Measurements from ENCODE around the gene RXYLT1. TPM values are rescaled to one million over a fixed set of nuclear protein-coding genes. Genes with fewer than 3 reads are reported as not detected.
A peak's percentile ranks its signal among the peaks of the same experiment; 100 is the strongest.
"Not testable (repeated sequence)": the region's sequence is repeated elsewhere in the genome, so short reads cannot be mapped to it uniquely, and the experiment has no call there.

Gene RXYLT1, protein sequence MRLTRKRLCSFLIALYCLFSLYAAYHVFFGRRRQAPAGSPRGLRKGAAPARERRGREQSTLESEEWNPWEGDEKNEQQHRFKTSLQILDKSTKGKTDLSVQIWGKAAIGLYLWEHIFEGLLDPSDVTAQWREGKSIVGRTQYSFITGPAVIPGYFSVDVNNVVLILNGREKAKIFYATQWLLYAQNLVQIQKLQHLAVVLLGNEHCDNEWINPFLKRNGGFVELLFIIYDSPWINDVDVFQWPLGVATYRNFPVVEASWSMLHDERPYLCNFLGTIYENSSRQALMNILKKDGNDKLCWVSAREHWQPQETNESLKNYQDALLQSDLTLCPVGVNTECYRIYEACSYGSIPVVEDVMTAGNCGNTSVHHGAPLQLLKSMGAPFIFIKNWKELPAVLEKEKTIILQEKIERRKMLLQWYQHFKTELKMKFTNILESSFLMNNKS
- total RNA-seq = 10 to 100 TPM; 11.2 TPM

DNA sequence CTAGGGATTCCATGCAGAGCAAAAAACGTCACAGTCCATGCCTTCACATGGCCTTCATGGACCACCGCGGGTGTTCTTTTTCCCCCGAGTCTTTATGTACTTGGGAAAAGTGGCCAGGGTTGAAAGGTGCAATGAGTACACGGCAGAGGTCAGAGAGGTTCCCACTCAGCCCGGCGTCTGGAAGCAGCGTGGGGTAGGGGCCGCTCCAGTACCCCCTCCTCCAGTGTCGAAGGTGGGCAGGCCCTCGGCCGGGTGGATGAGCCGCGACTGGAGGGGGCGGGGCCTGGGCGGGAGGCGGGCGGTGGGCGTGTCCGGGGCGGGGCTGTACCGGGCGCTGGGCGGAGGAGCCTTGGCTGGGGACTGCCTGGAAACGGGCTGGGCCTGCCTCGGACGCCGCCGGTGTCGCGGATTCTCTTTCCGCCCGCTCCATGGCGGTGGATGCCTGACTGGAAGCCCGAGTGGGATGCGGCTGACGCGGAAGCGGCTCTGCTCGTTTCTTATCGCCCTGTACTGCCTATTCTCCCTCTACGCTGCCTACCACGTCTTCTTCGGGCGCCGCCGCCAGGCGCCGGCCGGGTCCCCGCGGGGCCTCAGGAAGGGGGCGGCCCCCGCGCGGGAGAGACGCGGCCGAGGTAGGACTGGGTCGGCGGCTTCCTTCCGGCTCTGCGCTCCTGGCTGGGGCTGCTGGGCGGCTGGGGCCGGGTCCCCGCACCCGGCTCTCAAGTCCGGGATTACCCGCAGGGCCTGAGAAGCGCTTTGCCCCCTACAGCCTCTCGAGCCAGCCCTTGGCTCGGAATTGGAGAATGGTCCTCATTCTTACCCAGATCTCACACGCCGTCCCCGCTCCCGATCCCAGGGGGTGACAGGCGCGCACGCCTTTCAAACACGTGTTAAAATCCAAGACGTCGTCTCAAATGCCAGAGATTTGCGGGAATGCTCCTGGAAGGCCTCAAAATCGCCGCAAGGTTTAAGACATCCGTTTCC, at the start of gene RXYLT1:
Gene RXYLT1 (plus strand): TSS at position 412 of the 984 bp plus-strand sequence. CDS start 52 bp downstream, at position 464.
- Mint-ChIP-seq H3K27me3 (peaks cover 4% of the 10 kb centered on the region), H3K36me3 (ENCODE audit: low read depth) (peaks cover 21% of the 10 kb centered on the region), H3K4me3 (peak within 1 kb of the TSS; percentile 96), H3K4me1 (peaks cover 25% of the 10 kb centered on the region), H3K27ac (peak within 1 kb of the TSS; percentile 91), H3K9me3 (no peaks in the 10 kb centered on the region)
- DNase-seq = peak; percentile 82
- ChIA-PET POLR2A (no interaction called here), CTCF (no interaction called here)

DNA sequence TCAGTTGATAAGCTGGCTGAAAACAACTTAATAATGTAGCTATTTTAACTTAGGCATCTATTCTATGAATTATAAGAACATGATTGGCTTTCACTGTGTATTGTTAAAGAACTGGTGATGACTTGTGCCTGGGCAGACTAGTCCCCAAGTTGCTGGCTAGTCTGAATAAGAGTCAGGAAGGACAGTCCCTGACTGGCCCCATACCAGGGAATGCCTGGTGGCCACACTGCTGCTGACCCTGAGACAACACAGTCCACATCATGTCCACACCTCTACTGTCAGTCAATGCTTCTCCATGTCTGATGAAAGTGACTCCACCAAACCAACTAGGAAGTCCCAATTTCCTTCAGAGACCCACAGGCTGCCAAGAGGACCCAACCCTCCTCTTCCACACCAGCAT, 46.9 kb upstream of the RXYLT1 start:
- not testable (repeated sequence) for H3K4me1 Mint-ChIP-seq, H3K4me3 Mint-ChIP-seq

DNA sequence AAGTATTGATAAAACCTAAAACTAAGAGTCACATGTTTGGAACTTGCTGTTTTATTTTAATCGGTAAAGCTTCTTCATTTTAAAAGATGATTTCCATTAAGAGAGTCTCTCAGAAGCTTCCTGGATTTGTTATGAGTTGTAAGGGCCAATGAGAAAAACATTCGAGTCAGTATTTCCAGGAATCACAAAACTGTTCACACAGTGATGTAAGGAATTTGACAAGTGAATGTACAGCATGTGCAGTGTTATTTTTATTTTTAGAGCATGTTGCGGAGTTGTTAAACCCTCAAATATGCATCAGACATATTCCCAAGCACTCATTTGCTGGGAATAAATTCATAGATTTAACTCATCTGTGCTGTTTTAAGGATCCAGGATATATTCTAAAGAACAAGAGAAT, 46.1 kb upstream of the RXYLT1 start:
- H3K9me3 Mint-ChIP-seq; H3K27ac Mint-ChIP-seq; H3K4me1 Mint-ChIP-seq; POLR2A ChIA-PET; H3K27me3 Mint-ChIP-seq; CTCF ChIA-PET; H3K4me3 Mint-ChIP-seq; DNase-seq; H3K36me3 Mint-ChIP-seq (ENCODE audit: low read depth): not testable (repeated sequence)

More for the DNA sequence above, 46.9 kb upstream of the RXYLT1 start:
- H3K27me3 Mint-ChIP-seq; CTCF ChIA-PET; H3K9me3 Mint-ChIP-seq; H3K27ac Mint-ChIP-seq; H3K36me3 Mint-ChIP-seq (ENCODE audit: low read depth); POLR2A ChIA-PET; DNase-seq: not testable (repeated sequence)

DNA sequence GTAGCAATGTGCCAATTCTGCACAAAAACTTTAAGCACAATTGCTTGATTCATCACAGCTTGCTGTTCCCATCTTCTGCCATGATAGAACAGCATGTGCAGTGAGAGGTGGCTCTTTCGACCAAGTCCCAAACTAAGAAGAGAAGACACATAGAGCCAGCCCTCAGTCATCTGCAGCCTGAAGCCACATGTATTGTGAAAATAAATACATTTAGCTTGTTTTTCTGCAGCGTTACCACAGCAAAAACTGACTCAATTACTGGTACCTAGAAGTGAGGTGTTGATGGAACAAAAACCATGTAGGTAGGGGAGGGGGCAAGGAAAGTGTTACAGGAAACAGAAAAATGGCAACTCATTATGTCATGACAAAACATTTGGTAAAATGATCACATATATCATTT, 39.2 kb upstream of the RXYLT1 start:
- POLR2A ChIA-PET, H3K4me1 Mint-ChIP-seq: not testable (repeated sequence)

DNA sequence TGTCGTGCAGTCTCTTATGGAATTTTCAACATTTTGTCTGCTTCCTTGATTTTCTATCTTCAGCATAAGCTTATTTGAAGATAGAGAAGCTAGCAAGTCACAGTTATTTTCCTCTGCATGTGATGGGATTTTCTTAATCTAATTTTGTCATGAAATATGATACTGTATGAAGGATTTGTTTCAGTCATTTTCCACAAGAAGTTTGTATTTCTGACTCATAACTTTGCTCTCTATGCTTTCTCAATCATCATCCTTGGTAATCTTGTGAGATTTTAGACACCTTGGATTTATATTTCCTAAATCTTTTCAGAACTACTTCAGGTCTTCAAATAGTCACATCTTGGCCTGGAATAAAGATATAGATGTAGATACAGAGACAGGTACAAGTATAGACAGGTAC, 38.3 kb upstream of the RXYLT1 start:
- H3K4me1 Mint-ChIP-seq; POLR2A ChIA-PET; DNase-seq; H3K27ac Mint-ChIP-seq; H3K27me3 Mint-ChIP-seq; H3K4me3 Mint-ChIP-seq; H3K9me3 Mint-ChIP-seq; H3K36me3 Mint-ChIP-seq (ENCODE audit: low read depth): not testable (repeated sequence)
- CTCF ChIA-PET = interaction anchor here (0.6 kb wide), 1 partner anchor 74 kb away, joined by 4 read pairs; no protein-coding TSS in a partner anchor

More for the DNA sequence above, 39.2 kb upstream of the RXYLT1 start:
- H3K27ac Mint-ChIP-seq; H3K36me3 Mint-ChIP-seq (ENCODE audit: low read depth); H3K4me3 Mint-ChIP-seq; H3K27me3 Mint-ChIP-seq; DNase-seq; H3K9me3 Mint-ChIP-seq; CTCF ChIA-PET: not testable (repeated sequence)

DNA sequence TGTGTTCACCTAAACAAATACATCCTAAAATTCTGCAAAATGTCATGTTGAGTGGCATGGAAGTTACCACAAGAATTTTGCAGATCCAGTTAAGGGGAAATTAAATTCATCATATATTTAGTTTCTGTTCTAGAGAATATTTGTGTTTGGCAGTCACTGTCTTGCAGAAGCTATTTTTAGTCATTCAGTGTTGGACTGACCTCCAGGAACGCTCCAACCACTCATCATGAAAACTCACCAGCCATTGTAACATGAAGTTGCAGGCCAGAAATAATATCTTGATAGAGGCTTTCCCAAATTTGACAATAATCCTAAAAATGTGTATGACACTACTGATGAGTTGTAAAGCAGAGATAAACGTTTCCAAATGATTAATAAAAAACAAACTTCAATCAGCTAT, 35.6 kb upstream of the RXYLT1 start:
- H3K27me3 Mint-ChIP-seq; H3K9me3 Mint-ChIP-seq; H3K4me3 Mint-ChIP-seq; CTCF ChIA-PET; H3K27ac Mint-ChIP-seq; H3K4me1 Mint-ChIP-seq; DNase-seq; H3K36me3 Mint-ChIP-seq (ENCODE audit: low read depth); POLR2A ChIA-PET: not testable (repeated sequence)

DNA sequence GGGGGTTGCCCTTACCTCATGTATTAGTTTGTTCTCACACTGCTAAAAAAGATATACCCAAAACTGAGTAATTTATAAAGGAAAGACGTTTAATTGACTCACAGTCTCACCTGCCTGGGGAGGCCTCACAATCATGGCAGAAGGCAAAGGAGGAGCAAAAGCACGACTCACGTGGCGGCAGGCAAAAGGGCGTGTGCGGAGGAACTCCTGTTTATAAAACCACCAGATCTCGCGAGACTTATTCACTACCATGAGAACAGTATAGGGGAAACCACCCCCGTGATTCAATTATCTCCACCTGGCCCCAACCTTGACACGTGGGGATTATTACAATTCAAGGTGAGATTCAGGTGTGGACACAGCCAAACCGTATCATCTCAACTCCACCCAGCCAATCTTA, 33.2 kb upstream of the RXYLT1 start:
- H3K36me3 Mint-ChIP-seq (ENCODE audit: low read depth); H3K4me1 Mint-ChIP-seq; DNase-seq; POLR2A ChIA-PET; H3K4me3 Mint-ChIP-seq; H3K27me3 Mint-ChIP-seq; H3K27ac Mint-ChIP-seq; CTCF ChIA-PET; H3K9me3 Mint-ChIP-seq: not testable (repeated sequence)

DNA sequence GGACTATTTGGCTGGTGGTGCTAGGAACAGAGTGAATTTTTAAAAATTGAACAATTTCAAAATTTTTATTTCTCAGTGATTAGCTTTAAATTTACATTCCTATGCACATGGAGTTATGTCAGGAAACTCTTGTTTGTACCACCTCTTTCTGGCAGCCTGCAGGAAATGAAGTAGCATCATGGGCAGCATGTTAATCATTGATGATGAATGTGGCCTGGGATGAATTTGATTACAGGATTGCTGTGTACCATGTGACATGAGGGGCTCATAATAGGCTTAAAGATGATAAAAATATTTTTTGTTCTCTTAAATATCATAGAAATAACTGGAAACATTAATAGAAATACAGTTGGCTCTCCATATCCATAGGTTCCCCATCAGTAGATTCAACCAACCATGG, 32.6 kb upstream of the RXYLT1 start:
- H3K27me3 Mint-ChIP-seq; H3K27ac Mint-ChIP-seq; DNase-seq; H3K4me3 Mint-ChIP-seq; POLR2A ChIA-PET; H3K4me1 Mint-ChIP-seq; CTCF ChIA-PET; H3K36me3 Mint-ChIP-seq (ENCODE audit: low read depth); H3K9me3 Mint-ChIP-seq: not testable (repeated sequence)

DNA sequence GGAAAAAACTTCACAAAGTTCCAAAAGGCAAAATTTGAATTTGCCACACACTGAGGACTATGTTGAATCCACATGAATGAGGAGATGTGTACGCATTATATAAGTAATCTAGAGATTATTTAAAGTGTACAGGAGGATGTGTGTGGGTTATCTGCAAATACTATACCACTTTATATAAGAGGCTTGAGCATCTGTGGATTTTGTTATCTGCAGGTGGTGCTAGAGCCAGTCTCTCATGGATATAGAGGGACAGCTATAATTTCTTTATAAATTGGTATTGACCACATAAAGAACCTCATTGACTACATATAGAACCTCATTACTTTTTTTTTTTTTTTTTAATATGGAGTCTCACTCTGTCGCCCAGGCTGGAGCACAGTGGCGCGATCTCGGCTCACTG, 32.2 kb upstream of the RXYLT1 start:
- peaks cover 5% of the 10 kb centered on the region for H3K4me1 Mint-ChIP-seq
- H3K4me3 Mint-ChIP-seq = no peak overlapping the region
- H3K27ac Mint-ChIP-seq = no peak overlapping the region
- ChIA-PET CTCF (no interaction called here), POLR2A (no interaction called here)
- DNase-seq = no peak
- H3K36me3 Mint-ChIP-seq (ENCODE audit: low read depth) = no peaks in the 10 kb centered on the region
- no peaks in the 10 kb centered on the region for H3K9me3 Mint-ChIP-seq
- H3K27me3 Mint-ChIP-seq = peaks cover 2% of the 10 kb centered on the region

DNA sequence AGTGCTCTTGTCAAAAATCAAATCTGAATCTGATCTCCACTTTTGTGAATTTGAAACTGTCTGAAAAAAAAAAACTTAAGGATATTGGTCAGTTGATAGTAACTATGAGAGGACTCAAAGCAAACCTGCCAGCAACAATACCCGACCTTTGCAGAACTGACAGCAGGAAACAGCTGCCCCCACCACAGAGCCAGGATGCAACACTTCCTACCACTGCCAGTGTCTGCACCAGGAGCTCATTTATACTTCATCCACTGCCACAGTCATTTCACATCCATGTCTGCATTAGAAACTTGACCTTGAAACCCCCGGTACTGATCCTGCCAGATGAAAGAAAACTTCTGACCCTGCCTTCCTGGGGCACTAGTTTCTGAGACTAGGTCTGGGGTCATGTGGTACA, 27.4 kb upstream of the RXYLT1 start:
- H3K27me3 Mint-ChIP-seq = peaks cover 10% of the 10 kb centered on the region
- H3K27ac Mint-ChIP-seq = no peak overlapping the region
- DNase-seq = peak; percentile 16
- CTCF ChIA-PET = no interaction called here
- POLR2A ChIA-PET = no interaction called here
- H3K4me3 Mint-ChIP-seq = no peak overlapping the region
- H3K9me3 Mint-ChIP-seq = no peaks in the 10 kb centered on the region
- peaks cover 8% of the 10 kb centered on the region for H3K4me1 Mint-ChIP-seq
- H3K36me3 Mint-ChIP-seq (ENCODE audit: low read depth) = no peaks in the 10 kb centered on the region

DNA sequence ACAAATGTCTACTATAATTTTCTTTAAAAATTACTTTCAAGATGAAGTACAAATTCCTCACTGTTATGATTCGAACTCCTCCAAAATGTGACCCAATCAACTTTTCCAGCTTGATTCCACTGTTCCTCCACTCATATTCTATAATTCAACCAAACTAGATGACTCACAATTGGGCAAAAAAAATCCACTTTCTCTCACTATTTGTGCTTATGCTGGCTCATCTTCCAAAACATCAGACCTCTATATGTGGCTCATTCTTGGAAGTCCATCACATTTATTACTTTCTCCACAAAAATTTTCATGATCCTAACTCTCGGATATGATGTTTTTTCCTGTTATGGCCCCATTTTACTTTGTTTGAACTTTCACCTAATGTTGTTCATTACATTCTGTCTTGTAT, 26.9 kb upstream of the RXYLT1 start:
- Mint-ChIP-seq H3K9me3 (no peaks in the 10 kb centered on the region), H3K36me3 (ENCODE audit: low read depth) (no peaks in the 10 kb centered on the region), H3K27me3 (peaks cover 10% of the 10 kb centered on the region), H3K4me3 (no peak overlapping the region), H3K27ac (no peak overlapping the region), H3K4me1 (peaks cover 8% of the 10 kb centered on the region)
- DNase-seq = no peak
- ChIA-PET CTCF (no interaction called here), POLR2A (no interaction called here)

DNA sequence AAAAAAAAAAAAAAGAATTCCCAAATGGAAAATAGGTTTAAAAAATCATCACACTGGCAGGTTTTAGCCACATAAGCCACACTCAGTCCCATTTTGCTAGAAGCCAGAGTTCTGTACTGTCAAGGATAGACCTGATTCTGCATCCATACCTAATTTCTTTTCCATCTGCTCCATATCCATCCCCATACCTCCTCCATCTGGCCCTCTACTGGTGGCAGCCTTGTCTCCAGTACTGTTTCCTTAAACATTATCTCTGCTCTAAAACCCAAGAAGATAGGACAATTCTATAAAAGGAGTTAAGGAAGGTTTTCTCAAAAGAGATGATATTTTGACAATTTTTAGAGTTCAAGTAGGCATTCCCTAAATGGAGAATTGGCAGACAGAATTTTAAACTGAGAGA, 26.0 kb upstream of the RXYLT1 start:
- Mint-ChIP-seq H3K27ac (no peak overlapping the region), H3K36me3 (ENCODE audit: low read depth) (no peaks in the 10 kb centered on the region), H3K27me3 (peaks cover 12% of the 10 kb centered on the region), H3K4me3 (no peak overlapping the region), H3K4me1 (peaks cover 8% of the 10 kb centered on the region), H3K9me3 (no peaks in the 10 kb centered on the region)
- CTCF ChIA-PET = no interaction called here
- no peak for DNase-seq
- POLR2A ChIA-PET = no interaction called here

DNA sequence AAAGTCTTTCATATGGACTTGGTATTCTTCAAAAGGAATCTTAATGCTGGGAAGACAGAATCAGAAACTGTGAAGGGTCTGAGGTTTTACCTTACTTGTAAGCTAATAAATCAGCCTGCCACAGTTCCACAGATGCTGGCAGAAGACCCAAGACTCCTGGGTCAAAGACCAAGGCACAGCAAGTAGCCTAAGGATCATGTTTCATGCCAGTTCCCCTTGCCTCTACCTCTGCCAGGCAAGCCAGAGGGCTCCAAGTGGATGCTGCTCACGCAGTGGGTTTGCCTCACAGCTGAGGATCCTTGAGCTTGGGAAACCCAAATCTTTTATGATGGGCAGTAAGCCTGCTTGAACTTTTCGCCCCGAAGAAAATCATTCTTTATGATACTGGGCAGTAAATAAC, 15.2 kb upstream of the RXYLT1 start:
- DNase-seq = no peak
- CTCF ChIA-PET = interaction anchor here (1.2 kb wide), 1 partner anchor 38 kb away, joined by 3 read pairs; no protein-coding TSS in a partner anchor
- Mint-ChIP-seq H3K27me3 (peaks cover 12% of the 10 kb centered on the region), H3K4me3 (no peak overlapping the region), H3K27ac (no peak overlapping the region), H3K36me3 (ENCODE audit: low read depth) (no peaks in the 10 kb centered on the region), H3K9me3 (no peaks in the 10 kb centered on the region), H3K4me1 (no peaks in the 10 kb centered on the region)
- POLR2A ChIA-PET = no interaction called here
